ENCODE results near the gene COL5A3. TPM values are rescaled to one million over a fixed set of nuclear protein-coding genes. Genes with fewer than 3 reads are reported as not detected.

COL5A3 gene
- total and polyA plus RNA-seq, 2 experiments from 2014 or later: 1.0 to 1.2 TPM

GRCh38 chr19:9941671-9942070 is 68.6 kb downstream of the COL5A3 start (continued):
- TF ChIP-seq ZNF462 (CRISPR knock-in tag; IDR thresholded peaks at IDR 0.05) (no peak), ZNF331 (CRISPR knock-in tag; IDR thresholded peaks at IDR 0.05; ENCODE audit: low read depth) (no peak), JUNB (IDR thresholded peaks at IDR 0.05; ENCODE audit: unreplicated experiment) (no peak), POLR2AphosphoS5 (IDR thresholded peaks at IDR 0.05; ENCODE audit: low read depth) (no peak), STAT1 (IDR thresholded peaks at IDR 0.05; ENCODE audit: unreplicated experiment) (no peak), NANOG (IDR thresholded peaks at IDR 0.05; ENCODE audit: borderline replicate concordance) (no peak), ZNF114 (CRISPR knock-in tag; IDR thresholded peaks at IDR 0.05) (no peak), ETS1 (IDR thresholded peaks at IDR 0.05) (no peak), CREB1 (CRISPR knock-in tag; IDR thresholded peaks at IDR 0.05; ENCODE audit: low read depth) (no peak), EZH2 (IDR thresholded peaks at IDR 0.05; ENCODE audit: low read depth, unreplicated experiment) (no peak)

GRCh38 chr19:9941231-9941630 is 69.1 kb downstream of the COL5A3 start:
- ATAC-seq (no peak), DNase-seq (ENCODE audit: low spot score) (no peak)
- Histone ChIP-seq H3K27ac (ENCODE audit: low read depth) (no peak overlapping the region), H3K4me2 (no peak overlapping the region), H3K9me2 (ENCODE audit: insufficient read depth) (peaks cover 5% of the 10 kb centered on the region; the same call in 1 of the 2 replicates), H3K79me2 (replicated peaks; ENCODE audit: insufficient read depth) (no peaks in the 10 kb centered on the region), H3K4me3 (no peak overlapping the region), H2AFZ (no peak overlapping the region), H3K36me3 (ENCODE audit: insufficient read depth) (no peaks in the 10 kb centered on the region), H3K4me1 (ENCODE audit: insufficient read depth) (peaks cover 11% of the 10 kb centered on the region), H4K20me1 (replicated peaks; ENCODE audit: insufficient read depth) (no peaks in the 10 kb centered on the region), H3K27me3 (ENCODE audit: insufficient read depth) (no peaks in the 10 kb centered on the region), H3F3A (replicated peaks; ENCODE audit: low read depth) (no peaks in the 10 kb centered on the region)
- Mint-ChIP-seq H3K27ac (no peak overlapping the region), H3K4me3 (no peak overlapping the region), H3K4me1 (peaks cover 21% of the 10 kb centered on the region), H3K9me3 (peaks cover 15% of the 10 kb centered on the region), H3K36me3 (ENCODE audit: low read depth) (peaks cover 2% of the 10 kb centered on the region; the same call in 1 of the 3 replicates), H3K27me3 (ENCODE audit: insufficient read depth, low read depth, poor library complexity) (peaks cover 16% of the 10 kb centered on the region)
- no peak for TF ChIP-seq JUNB (IDR thresholded peaks at IDR 0.05; ENCODE audit: unreplicated experiment)
- TF ChIP-seq EZH2 (IDR thresholded peaks at IDR 0.05; ENCODE audit: low read depth, unreplicated experiment): no peak
- TF ChIP-seq ZNF462 (CRISPR knock-in tag; IDR thresholded peaks at IDR 0.05): no peak
